Fibroblast of mammary gland (primary cell): ENCODE data around the gene ABHD1.

Experiments used
- DNase-seq: peaks from one replicate; pipeline ENCODE4 v3.0.0-alpha.2; 2010; ENCODE audit warnings: low read depth
- H3K4me3 ChIP-seq: 2 replicates; pipeline ENCODE4 v1.5.1; 2011; ENCODE audit warnings: low read depth, mild to moderate bottlenecking, low read length, moderate library complexity; ENCODE audit not compliant: control insufficient read depth
- TF ChIP-seq, protein P1 (sequence below): conservative IDR thresholded peaks from 2 replicates; pipeline ENCODE4 v1.5.1; 2011; ENCODE audit warnings: low read depth, low read length, inconsistent platforms; ENCODE audit not compliant: control insufficient read depth, insufficient read depth

ABHD1 gene

DNA sequence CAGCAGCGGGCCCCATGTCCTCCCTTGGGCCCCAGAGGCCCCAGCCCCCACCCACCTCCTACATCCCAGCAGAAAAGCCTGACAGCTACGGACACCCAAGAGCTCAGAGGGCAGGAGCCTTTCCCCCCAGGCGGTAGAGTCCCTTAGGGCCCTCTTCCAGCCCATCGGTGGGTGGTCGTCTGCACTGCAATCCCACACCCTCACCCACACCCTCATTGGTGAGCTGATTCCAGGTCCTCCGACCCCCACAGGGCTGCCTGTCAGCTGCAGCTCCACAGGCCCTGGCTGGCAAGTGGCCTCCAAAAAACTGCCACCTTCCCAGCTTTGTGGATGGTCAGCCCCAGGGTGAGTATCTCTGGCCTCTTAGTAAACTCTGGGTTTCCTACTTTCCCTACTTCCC lies 35.7 kb downstream of the ABHD1 start:
- TF ChIP-seq, protein P1, sequence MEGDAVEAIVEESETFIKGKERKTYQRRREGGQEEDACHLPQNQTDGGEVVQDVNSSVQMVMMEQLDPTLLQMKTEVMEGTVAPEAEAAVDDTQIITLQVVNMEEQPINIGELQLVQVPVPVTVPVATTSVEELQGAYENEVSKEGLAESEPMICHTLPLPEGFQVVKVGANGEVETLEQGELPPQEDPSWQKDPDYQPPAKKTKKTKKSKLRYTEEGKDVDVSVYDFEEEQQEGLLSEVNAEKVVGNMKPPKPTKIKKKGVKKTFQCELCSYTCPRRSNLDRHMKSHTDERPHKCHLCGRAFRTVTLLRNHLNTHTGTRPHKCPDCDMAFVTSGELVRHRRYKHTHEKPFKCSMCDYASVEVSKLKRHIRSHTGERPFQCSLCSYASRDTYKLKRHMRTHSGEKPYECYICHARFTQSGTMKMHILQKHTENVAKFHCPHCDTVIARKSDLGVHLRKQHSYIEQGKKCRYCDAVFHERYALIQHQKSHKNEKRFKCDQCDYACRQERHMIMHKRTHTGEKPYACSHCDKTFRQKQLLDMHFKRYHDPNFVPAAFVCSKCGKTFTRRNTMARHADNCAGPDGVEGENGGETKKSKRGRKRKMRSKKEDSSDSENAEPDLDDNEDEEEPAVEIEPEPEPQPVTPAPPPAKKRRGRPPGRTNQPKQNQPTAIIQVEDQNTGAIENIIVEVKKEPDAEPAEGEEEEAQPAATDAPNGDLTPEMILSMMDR = no peak
- no peak for DNase-seq
- no peak overlapping the region for H3K4me3 ChIP-seq

DNA sequence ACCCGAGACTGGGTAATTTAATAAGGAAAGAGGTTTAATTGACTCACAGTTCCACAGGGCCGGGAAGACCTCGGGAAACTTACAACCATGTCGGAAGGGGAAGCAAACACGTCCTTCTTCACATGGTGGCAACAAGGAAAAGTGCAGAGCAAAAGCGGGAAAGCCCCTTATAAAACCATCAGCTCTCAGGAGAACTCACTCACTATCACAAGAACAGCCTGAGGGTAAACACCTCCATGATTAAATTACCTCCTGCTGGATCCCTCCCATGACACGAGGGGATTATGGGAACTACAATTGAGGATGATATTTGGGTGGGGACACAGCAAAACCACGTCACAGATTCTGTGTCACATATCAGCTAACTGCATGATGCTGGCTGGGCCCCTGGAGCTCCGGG lies 36.6 kb downstream of the ABHD1 start:
- DNase-seq = no peak
- H3K4me3 ChIP-seq = no peak overlapping the region
- TF ChIP-seq, protein P1 = no peak

DNA sequence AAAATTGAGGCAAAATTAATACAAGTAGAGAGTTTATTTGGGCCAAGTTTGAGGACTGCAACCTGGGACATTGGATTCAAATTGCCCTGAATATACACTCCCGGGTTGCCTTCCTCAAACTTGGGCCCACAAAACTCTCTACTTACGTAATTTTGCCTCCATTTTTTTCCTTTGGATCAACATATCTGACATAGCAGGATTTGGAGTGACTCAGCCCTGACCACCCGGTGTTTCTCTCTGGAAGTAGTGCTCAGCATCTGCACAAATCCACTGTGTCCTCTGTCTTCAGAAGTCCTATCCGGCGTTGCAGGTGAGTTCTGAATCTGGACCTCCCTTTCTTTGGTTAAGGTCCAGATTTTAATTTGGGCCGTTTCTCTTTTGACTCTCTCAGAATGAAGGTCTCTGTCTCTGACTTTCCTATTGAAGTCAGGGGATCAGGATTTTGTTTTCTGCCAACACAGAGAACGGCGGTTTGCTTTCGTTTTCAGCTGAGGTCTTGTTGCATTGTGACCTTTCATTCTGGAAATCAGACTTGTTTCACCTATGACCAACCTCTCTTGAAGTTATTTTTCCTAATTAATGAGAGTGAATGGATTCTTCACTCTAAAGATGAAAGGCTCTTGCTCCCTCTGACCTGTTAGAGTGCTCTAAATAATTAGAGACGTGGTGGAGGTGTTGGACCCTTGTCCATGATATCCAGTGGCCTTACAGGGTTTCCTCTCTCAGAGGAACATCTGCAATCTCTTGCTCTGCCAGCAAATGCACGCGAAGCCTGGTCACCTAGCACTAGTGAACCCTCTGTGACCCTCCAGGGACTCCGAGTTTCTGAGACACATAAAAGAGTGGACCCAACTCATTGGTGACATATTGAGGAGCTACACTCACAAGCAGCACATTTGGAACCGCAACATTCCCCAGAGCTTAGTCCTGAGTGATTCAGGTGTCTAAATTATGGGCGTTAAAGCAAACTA lies 38.8 kb downstream of the ABHD1 start:
- TF ChIP-seq, protein P1 = no peak
- peak; percentile 26 for DNase-seq
- no peak overlapping the region for H3K4me3 ChIP-seq

DNA sequence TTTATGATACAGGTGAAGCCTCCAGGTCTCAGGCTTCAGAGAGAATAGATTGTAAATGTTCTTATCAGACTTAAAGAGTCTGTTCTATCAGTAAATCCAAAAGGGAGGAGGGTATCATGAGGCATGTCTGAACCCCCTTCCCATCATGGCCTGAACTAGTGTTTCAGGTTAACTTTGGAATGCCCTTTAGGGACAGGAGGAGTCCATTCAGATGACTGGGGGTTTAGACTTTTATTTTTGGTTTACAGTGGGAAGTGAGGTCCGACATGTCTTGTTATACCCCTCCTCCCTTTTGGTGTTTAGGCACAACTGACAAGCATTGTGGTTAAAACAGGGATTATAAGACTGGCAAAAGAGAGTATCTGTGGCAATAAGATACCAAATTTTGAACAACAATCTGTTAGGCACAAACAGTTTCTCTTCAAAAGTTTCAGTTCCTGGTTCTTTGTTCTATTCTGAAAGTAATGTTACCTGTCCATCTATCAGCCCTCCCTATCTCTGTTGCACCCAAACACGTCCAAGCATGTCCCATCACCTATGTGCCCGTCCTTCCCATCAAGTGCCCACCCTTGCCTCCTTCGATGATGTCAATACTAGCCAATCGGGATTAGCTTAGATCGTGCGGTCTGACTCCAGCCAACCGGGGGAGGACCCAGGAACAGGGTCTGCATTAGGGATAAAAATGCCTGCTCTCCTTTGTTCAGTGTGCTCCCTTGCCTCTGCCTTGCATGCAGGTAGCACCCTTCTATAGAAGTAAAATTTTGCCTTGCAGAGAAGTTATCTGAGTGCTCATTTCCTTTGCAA lies 41.5 kb downstream of the ABHD1 start:
- H3K4me3 ChIP-seq = no peak overlapping the region
- TF ChIP-seq, protein P1 = no peak
- no peak for DNase-seq

DNA sequence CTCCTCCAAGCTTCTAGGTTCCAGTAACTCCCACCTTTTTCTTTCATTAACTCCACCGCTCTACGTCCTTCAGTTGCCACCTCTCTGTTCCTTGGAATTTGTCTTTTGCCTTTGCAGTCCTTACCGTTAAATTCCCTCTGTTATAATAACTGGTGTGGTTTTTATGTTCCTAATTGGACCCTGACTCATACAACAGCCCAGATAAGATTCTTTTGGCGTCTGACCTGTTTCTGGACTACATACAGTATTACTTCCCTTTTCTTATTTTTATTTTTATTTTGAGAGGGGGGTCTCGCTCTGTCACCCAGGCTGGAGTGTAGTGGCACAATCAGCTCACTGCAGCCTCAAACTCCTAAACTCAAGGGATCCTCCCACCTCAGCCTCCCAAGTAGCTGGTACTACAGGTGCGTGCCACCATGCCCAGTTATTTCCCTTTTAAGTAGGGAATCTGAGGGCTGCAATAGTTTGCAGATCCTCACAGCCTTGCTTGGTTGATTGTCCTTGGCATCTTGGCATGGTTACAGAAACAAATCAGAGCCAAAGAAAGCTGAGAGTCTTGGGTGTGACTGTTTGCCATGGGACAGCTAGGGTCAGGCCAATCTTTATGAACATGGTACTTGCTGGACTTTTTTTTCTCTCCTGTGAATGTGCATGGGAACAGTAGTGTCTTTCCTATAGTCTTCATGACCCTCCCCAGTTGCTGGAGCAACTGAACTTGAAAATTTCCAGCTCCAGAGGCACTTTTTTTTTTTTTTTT lies 47.1 kb downstream of the ABHD1 start:
- DNase-seq = no peak
- TF ChIP-seq, protein P1 = no peak
- no peak overlapping the region for H3K4me3 ChIP-seq

DNA sequence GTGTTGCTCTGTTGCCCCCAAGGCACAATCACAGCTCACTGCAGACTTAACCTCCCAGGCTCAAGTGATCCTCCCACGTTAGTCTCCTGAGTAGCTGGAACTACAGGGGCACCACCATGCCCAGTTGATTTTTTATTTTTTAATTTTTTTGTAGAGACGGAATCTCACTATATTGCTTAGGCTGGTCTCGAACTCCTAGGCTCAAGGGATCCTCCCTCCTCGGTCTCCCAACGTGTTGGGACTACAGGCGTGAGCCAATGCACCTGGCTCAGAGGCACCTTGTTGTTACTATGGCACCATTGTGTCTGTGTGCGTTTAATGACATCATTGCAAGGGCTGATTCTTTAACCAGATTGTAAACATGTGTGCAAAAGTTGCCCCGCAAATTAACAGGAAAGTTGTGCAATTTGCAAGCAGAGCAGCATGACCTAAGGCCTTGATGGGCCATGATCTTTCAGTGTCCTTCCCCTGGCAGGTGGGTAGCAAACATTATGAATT lies 47.8 kb downstream of the ABHD1 start:
- H3K4me3 ChIP-seq = no peak overlapping the region
- peak; percentile 28 for DNase-seq
- TF ChIP-seq, protein P1 = no peak
